Measurements from ENCODE around the gene DUSP6.
A peak's percentile ranks its signal among the peaks of the same experiment; 100 is the strongest.
"Not testable (repeated sequence)": the region's sequence is repeated elsewhere in the genome, so short reads cannot be mapped to it uniquely, and the experiment has no call there.

The DUSP6 gene

DNA sequence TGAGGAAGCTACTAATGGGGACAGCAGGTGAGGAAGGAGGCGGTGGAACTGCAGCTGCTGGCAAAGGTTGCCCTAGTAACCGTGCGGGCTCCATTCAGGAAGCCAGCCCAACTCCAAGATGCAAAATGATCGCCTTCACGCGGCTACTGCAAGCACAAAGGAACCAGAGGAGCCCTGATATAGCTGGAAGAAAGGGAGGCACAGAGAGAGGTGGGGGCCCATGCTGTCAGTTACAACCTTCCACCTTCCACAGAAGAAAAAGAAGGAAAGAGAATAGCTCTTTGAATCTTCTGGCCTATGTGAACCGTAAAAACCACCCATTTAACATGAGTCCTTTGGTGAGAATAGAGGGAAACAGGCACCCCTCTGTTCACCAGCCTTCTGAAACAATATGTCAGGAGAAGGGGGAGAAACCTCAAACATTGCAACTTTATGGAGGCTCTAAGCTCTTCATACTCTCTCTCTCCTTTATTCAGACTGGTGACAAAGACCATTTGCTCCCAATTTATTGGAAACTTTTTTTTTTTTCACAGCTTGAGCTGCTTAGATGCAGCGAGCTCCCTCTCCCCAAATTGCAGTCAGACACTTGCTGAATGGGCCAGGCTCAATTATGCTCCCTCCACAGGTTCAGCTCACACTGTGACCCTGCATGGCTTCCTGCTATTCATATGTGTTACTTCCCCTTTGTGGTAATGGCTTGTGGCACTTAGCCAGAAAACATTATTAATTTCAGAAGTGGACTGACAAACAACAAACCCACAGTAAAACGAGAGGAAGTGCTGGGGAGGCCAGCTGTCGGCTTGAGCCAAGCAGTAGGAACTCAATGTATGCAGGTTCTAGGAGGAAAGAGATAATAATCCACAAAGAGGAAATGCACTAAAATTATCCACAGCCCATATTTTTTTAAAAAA is 6.2 kb downstream of the DUSP6 start:
- H3K4me3 Mint-ChIP-seq, result peak overlapping the region; percentile 77
- H3K36me3 Mint-ChIP-seq (ENCODE audit: insufficient read depth), result peaks cover 4% of the 10 kb centered on the region
- H3K4me1 Mint-ChIP-seq, result peaks cover 68% of the 10 kb centered on the region

DNA sequence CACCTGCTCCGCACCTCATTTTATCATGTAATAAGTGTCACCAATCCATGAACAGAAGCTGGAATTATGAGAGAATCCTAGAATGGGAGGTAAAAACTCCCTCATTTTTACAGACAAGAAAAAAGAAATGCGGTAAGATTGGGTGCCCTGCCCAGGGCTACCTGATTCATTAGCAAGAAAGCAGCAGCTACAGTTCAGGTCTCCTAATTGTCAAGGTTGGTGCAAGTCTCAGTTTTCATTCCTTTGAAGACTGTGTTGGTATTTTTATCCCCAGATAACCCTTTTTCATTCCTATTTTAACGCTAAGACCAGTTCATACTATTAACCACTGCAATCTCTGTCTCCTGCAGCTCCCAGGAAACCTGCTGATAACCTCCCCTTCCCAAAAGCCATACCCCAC is 6.9 kb downstream of the DUSP6 start:
- Mint-ChIP-seq H3K36me3 (ENCODE audit: insufficient read depth) (peaks cover 1% of the 10 kb centered on the region), H3K9me3 (no peaks in the 10 kb centered on the region), H3K27me3 (no peaks in the 10 kb centered on the region), H3K4me1 (peaks cover 60% of the 10 kb centered on the region), H3K27ac (ENCODE audit: low read depth) (no peak overlapping the region), H3K4me3 (peak overlapping the region; percentile 77)
- ATAC-seq (replicated peaks; ENCODE audit: extremely low read depth, poor library complexity, severe bottlenecking) (no peak), DNase-seq (ENCODE audit: low spot score in 2 of 2) (no peak)

More for the DNA sequence above, 6.2 kb downstream of the DUSP6 start:
- Mint-ChIP-seq H3K27ac (ENCODE audit: low read depth) (peak overlapping the region; percentile 73), H3K27me3 (no peaks in the 10 kb centered on the region), H3K9me3 (no peaks in the 10 kb centered on the region)
- ATAC-seq (replicated peaks; ENCODE audit: extremely low read depth, poor library complexity, severe bottlenecking) (peak; percentile 77), DNase-seq (ENCODE audit: low spot score in 2 of 2) (peak in 1 of 2 donors; percentile 47)

DNA sequence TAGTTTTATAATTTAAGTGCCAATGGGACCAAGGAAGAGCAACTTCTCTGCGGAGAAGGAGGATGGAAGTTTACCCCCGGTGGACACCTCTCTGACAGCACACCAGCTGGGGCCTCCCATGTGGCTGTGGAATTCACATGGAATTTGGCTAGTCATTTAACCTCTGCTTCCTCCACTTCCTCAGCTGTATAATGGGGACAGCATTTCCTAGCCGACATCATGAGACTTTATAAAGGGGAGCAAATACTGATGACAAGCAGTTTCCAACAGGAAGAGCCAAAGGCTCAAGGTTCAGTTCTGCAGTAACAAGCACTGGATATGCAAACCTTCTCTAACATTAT is 7.5 kb downstream of the DUSP6 start:
- no peak overlapping the region for H3K27ac Mint-ChIP-seq (ENCODE audit: low read depth)
- no peaks in the 10 kb centered on the region for H3K27me3 Mint-ChIP-seq
- DNase-seq (ENCODE audit: low spot score in 2 of 2) (no peak), ATAC-seq (replicated peaks; ENCODE audit: extremely low read depth, poor library complexity, severe bottlenecking) (no peak)
- H3K4me1 Mint-ChIP-seq, result peaks cover 55% of the 10 kb centered on the region
- H3K36me3 Mint-ChIP-seq (ENCODE audit: insufficient read depth), result peaks cover 1% of the 10 kb centered on the region
- no peak overlapping the region for H3K4me3 Mint-ChIP-seq
- no peaks in the 10 kb centered on the region for H3K9me3 Mint-ChIP-seq

DNA sequence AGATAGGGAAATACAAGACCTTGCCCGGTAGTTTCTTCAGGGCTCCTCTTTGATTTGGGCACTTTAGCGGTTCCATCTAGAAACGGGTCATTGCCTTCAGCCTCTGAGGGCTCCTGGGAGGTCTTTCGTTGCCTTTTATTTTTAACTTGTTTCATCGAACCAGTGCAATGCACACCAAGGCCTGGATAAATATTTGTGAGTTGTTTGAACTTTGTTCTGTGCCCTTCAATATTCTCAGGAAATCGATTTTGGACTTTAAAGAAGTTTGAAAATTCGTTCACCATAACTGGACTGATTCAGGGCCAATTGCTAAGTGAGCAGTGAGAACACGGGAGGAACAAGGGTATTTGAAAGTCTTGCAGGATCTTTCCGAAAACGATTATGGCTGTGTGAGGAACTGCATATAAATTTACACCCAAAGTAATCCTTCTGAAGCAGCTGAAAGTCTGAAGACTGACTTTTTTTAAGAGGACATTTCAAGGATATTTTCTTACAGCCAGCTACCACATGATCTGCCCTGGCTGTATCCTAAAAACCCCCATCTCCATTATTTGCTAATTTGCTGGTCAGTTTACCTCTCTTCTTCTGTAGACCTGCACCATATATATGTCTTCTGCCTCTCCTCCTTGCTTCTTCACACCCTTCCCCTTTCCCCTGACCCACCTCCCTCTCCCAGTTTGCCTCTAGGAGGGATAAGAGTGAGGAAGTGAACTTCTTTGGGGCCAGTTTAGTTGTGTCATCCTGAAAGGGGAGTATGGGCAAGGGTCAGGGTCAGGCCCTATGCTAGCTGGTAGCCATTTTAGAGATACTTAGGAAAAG is 8.0 kb downstream of the DUSP6 start:
- Mint-ChIP-seq H3K4me3 (no peak overlapping the region), H3K27ac (ENCODE audit: low read depth) (no peak overlapping the region), H3K36me3 (ENCODE audit: insufficient read depth) (peaks cover 1% of the 10 kb centered on the region), H3K27me3 (no peaks in the 10 kb centered on the region), H3K9me3 (no peaks in the 10 kb centered on the region), H3K4me1 (peaks cover 50% of the 10 kb centered on the region)
- no peak for ATAC-seq (replicated peaks; ENCODE audit: extremely low read depth, poor library complexity, severe bottlenecking)
- no peak for DNase-seq (ENCODE audit: low spot score in 2 of 2)

DNA sequence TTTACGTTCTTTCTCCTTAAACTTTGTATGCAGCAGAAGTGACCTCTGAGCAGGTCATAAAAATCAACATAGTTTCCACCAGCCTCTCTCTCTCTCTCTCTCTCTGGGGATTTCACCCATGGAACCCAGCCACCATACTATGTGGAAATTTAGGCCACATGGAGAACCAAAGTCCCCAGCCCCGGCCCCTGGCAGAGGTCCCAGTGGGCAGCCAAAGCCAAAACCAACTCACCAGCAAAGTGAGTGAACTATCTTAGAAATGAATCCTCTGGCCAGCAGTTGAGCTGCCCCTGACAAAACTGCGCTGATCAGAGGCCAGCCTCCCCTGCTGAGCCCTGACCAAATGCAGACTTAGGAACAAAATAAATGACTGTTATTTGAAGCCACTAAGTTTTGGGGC is 9.2 kb downstream of the DUSP6 start:
- H3K27me3 Mint-ChIP-seq, result no peaks in the 10 kb centered on the region
- ATAC-seq (replicated peaks; ENCODE audit: extremely low read depth, poor library complexity, severe bottlenecking), result no peak
- no peak overlapping the region for H3K4me3 Mint-ChIP-seq
- H3K27ac Mint-ChIP-seq (ENCODE audit: low read depth), result no peak overlapping the region
- H3K4me1 Mint-ChIP-seq, result peaks cover 40% of the 10 kb centered on the region
- H3K9me3 Mint-ChIP-seq, result no peaks in the 10 kb centered on the region
- no peak for DNase-seq (ENCODE audit: low spot score in 2 of 2)
- peaks cover 1% of the 10 kb centered on the region for H3K36me3 Mint-ChIP-seq (ENCODE audit: insufficient read depth)

DNA sequence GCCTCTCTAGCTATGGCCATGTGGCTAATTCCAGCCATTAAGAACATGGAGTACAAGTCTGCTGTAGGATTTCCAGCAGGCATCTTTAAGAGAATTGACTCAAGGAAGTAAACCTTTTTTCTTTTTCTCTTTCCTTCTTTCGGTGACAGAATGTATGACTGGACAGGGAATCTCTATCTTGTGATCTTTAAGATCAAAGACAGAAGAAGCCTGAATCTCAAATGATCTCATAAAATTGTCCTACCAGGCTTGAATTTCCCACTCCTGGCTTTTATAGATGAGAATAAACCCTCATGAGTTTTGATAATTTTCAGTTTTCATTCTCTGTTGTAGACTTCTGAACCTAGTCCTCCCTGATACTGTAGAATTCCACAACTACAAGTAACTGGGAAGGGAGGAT is 11.4 kb downstream of the DUSP6 start:
- Mint-ChIP-seq H3K27ac (ENCODE audit: low read depth) (no peak overlapping the region), H3K4me3 (no peak overlapping the region), H3K4me1 (peaks cover 26% of the 10 kb centered on the region), H3K36me3 (ENCODE audit: insufficient read depth) (peaks cover 1% of the 10 kb centered on the region), H3K9me3 (no peaks in the 10 kb centered on the region), H3K27me3 (no peaks in the 10 kb centered on the region)
- no peak for DNase-seq (ENCODE audit: low spot score in 2 of 2)
- ATAC-seq (replicated peaks; ENCODE audit: extremely low read depth, poor library complexity, severe bottlenecking), result no peak

DNA sequence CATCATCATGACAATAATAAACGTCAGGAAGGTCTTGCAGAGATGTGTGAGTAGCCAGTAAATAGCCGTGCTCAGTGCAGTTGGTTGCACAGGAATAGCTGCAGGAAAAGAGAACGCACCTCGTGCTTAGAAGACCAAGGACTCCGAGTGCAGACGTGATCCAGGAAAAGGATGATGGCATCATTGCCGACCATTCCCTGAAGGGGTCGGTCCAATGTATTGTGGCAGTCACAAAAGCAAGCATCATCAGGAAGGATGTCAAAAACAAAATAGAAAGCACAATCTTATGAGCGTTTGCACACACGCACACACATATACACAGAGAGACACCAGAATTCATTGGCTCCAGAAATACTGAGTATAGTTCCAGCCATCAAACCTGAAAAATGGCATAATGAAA is 12.8 kb downstream of the DUSP6 start:
- Mint-ChIP-seq H3K4me1 (peaks cover 13% of the 10 kb centered on the region), H3K4me3 (no peak overlapping the region), H3K9me3 (no peaks in the 10 kb centered on the region), H3K27ac (ENCODE audit: low read depth) (no peak overlapping the region), H3K27me3 (no peaks in the 10 kb centered on the region), H3K36me3 (ENCODE audit: insufficient read depth) (no peaks in the 10 kb centered on the region)
- ATAC-seq (replicated peaks; ENCODE audit: extremely low read depth, poor library complexity, severe bottlenecking) (no peak), DNase-seq (ENCODE audit: low spot score in 2 of 2) (no peak)

DNA sequence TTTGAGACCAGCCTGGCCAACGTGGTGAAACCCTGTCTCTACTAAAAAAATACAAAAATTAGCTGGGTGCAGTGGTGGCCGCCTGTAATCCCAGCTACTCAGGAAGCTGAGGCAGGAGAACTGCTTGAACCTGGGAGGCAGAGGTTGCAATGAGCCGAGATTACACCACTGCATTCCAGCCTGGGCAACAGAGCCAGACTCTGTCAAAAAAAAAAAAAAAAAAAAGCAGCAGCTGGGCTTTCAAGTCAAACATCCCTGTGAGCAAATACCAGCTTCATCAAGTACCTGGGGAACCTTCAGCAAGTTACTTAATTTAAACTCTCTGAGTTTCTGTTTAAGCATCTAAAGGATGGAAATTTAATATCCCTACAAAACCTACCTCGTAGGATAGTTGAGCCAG is 15.2 kb downstream of the DUSP6 start:
- H3K9me3 Mint-ChIP-seq; H3K36me3 Mint-ChIP-seq (ENCODE audit: insufficient read depth); H3K27me3 Mint-ChIP-seq; ATAC-seq (replicated peaks; ENCODE audit: extremely low read depth, poor library complexity, severe bottlenecking); H3K4me3 Mint-ChIP-seq; DNase-seq (ENCODE audit: low spot score in 2 of 2); H3K27ac Mint-ChIP-seq (ENCODE audit: low read depth): not testable (repeated sequence)
- peaks cover 18% of the 10 kb centered on the region for H3K4me1 Mint-ChIP-seq

DNA sequence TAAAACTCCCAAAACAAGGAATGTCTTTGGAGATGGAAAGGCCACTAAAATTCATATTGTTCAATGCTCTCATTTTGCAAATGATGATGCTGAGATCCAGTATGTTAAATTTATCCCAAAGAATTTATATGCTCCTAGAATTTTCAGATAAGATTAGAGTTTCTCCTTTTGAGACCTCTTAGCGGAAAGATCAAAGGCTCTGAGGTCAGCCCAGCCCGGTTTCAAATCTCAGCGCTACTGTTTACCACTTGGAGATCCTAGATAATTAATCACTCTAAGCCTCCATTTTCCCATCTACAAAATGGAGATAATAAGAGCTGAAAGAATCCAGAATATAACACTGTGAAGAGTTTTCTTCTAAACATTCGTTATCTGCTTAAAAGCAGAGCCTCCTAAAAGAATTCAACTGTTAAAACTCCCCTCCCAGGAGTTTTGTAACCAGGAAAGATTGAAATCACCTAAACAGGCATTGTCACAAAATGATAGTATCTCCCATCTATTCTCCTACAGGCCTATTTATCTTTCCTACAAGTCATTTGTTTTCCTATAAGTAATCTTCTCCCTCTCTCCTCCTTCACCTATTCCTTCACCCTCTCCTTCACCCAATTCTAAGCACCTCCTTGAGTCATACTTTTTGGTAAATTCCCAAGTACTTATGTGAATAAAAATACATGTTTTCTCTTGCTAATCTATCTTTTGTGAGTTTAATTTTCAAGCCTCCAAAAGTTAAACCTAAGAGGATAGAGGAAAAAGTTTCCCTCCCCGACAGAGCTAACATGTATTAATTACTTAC is 16.7 kb downstream of the DUSP6 start:
- H3K27me3 Mint-ChIP-seq, result no peaks in the 10 kb centered on the region
- no peak overlapping the region for H3K27ac Mint-ChIP-seq (ENCODE audit: low read depth)
- peaks cover 10% of the 10 kb centered on the region for H3K9me3 Mint-ChIP-seq
- peaks cover 18% of the 10 kb centered on the region for H3K4me1 Mint-ChIP-seq
- DNase-seq (ENCODE audit: low spot score in 2 of 2), result no peak
- no peak overlapping the region for H3K4me3 Mint-ChIP-seq
- no peak for ATAC-seq (replicated peaks; ENCODE audit: extremely low read depth, poor library complexity, severe bottlenecking)
- no peaks in the 10 kb centered on the region for H3K36me3 Mint-ChIP-seq (ENCODE audit: insufficient read depth)

DNA sequence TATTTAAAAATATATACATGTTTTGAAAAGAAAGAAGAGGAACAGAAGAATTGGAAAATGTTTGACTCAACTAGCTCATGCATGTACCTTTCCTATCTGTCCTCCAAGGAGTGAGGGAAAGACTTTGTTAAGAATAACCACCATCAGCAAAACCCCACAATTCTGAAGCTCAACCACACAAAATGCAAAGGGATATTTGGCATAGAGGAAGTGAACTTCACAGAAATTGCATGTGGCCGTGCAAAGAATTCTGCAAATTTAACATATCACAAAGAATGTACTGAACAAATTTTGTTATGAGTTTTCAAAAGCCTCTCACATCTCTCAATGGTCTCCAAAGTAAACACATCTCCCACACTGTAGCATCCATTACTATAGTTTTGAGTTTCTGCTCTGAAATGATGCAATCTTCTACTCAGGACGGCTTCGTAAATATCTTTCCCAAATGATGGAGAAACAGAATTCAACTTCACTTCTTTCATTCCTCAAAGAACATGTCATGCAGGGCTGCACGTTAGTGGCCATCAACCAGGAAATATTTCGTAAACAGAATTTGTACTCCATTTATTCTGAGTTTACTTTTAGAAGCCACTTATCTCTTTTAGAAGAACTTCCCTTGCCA is 17.6 kb downstream of the DUSP6 start:
- DNase-seq (ENCODE audit: low spot score in 2 of 2), result no peak
- peaks cover 13% of the 10 kb centered on the region for H3K9me3 Mint-ChIP-seq

DNA sequence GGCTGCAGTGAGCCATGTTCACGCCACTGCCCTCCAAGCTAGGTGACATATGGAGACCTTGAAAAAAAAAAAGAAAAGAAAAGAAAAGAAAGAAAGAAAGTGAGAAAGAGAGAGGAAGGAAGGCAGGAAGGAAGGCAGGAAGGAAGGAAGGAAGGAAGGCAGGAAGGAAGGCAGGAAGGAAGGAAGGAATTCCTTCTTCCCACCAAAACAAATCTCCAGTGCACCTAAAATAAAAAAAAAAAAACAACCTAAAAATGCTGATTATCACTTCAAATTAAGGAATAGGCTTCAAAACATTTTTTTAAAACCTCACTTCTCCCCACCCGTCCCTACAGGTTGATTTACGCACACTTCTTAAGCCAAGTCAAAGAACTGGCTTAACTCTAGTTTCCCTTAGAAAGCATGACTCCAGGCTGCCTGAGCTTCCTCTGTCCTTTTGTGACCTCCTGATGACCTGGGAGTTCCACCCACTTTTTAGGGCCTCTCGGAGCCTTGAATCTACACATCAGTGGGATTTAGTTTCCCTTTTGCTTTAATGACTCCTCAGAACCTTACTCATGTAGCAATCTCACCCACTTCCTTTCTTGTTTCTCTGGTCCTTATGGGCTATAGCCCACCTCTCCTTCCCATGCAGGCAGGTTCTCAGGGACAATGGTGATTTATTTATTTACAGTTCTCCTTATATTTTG is 18.6 kb downstream of the DUSP6 start:
- H3K4me1 Mint-ChIP-seq, result peaks cover 18% of the 10 kb centered on the region
- ATAC-seq (replicated peaks; ENCODE audit: extremely low read depth, poor library complexity, severe bottlenecking), result no peak
- H3K4me3 Mint-ChIP-seq, result peak overlapping the region; percentile 30
- peak overlapping the region; percentile 56 for H3K27ac Mint-ChIP-seq (ENCODE audit: low read depth)
- no peak for DNase-seq (ENCODE audit: low spot score in 2 of 2)
- peaks cover 9% of the 10 kb centered on the region for H3K27me3 Mint-ChIP-seq
- peaks cover 13% of the 10 kb centered on the region for H3K9me3 Mint-ChIP-seq
- H3K36me3 Mint-ChIP-seq (ENCODE audit: insufficient read depth), result no peaks in the 10 kb centered on the region

More for the DNA sequence above, 17.6 kb downstream of the DUSP6 start:
- H3K4me3 Mint-ChIP-seq, result no peak overlapping the region
- H3K27ac Mint-ChIP-seq (ENCODE audit: low read depth), result peak overlapping the region; percentile 56
- H3K4me1 Mint-ChIP-seq, result peaks cover 18% of the 10 kb centered on the region
- no peaks in the 10 kb centered on the region for H3K36me3 Mint-ChIP-seq (ENCODE audit: insufficient read depth)
- H3K27me3 Mint-ChIP-seq, result no peaks in the 10 kb centered on the region
- ATAC-seq (replicated peaks; ENCODE audit: extremely low read depth, poor library complexity, severe bottlenecking), result no peak
